ENCODE results near the gene ASTN2.

Gene ASTN2

GRCh38 chr9:117104206-117104605, 310.7 kb downstream of the ASTN2 start:
- no peak overlapping the region for H3K4ac ChIP-seq (ENCODE audit: low read length)
- H3K4me1 ChIP-seq (ENCODE audit: control insufficient read depth in 2 of 2, insufficient read depth in 1 of 2, low read depth in 1 of 2, low read length in 2 of 2), result no peaks in the 10 kb centered on the region
- no peaks in the 10 kb centered on the region for H3K9me3 ChIP-seq (replicated peaks in 1 of 2; ENCODE audit: control insufficient read depth in 2 of 2, insufficient read depth in 1 of 2, low read depth in 1 of 2, low read length in 2 of 2)
- H3K9ac ChIP-seq (ENCODE audit: low read depth, low read length, poor library complexity), result no peak overlapping the region
- H3K27ac ChIP-seq (replicated peaks; ENCODE audit: low read length), result no peak overlapping the region
- no peak overlapping the region for H2AK5ac ChIP-seq (ENCODE audit: low read depth, low read length)
- H4K91ac ChIP-seq (ENCODE audit: low read depth, low read length, poor library complexity), result no peak overlapping the region
- H3K79me1 ChIP-seq (ENCODE audit: low read depth, low read length), result no peaks in the 10 kb centered on the region
- no peak for DNase-seq (ENCODE audit: low spot score)
- H2BK12ac ChIP-seq (ENCODE audit: low read length), result no peak overlapping the region
- H3K18ac ChIP-seq (ENCODE audit: low read length), result no peak overlapping the region
- H2BK120ac ChIP-seq (ENCODE audit: low read depth, low read length), result no peak overlapping the region
- H3K14ac ChIP-seq (ENCODE audit: low read length), result no peak overlapping the region
- no peaks in the 10 kb centered on the region for H3K36me3 ChIP-seq (replicated peaks in 1 of 2; ENCODE audit: control insufficient read depth in 2 of 2, insufficient read depth in 2 of 2, low read length in 2 of 2)
- no peak overlapping the region for H2BK15ac ChIP-seq (ENCODE audit: low read length)
- H2BK5ac ChIP-seq (ENCODE audit: low read length), result no peak overlapping the region
- no peaks in the 10 kb centered on the region for H3K27me3 ChIP-seq (ENCODE audit: control insufficient read depth in 3 of 3, insufficient read depth in 3 of 3, low read depth in 1 of 3, low read length in 3 of 3)
- no peak overlapping the region for H3K23ac ChIP-seq (ENCODE audit: low read depth, low read length, poor library complexity)
- no peak overlapping the region for H3K4me2 ChIP-seq (ENCODE audit: insufficient read depth, low read length, poor library complexity, severe bottlenecking)
- WGBS, 2 donors (ENCODE audit: extremely low coverage in 2 of 2, insufficient read length in 2 of 2, insufficient replicate concordance in 1 of 2), result no CpG with 5 or more reads among the region's 1 CpG
- no peak overlapping the region for H2AFZ ChIP-seq (ENCODE audit: low read length)
- no peak overlapping the region for H3K4me3 ChIP-seq (ENCODE audit: low read length in 2 of 2)
- no peak overlapping the region for H4K8ac ChIP-seq (ENCODE audit: low read depth, low read length)

DNA sequence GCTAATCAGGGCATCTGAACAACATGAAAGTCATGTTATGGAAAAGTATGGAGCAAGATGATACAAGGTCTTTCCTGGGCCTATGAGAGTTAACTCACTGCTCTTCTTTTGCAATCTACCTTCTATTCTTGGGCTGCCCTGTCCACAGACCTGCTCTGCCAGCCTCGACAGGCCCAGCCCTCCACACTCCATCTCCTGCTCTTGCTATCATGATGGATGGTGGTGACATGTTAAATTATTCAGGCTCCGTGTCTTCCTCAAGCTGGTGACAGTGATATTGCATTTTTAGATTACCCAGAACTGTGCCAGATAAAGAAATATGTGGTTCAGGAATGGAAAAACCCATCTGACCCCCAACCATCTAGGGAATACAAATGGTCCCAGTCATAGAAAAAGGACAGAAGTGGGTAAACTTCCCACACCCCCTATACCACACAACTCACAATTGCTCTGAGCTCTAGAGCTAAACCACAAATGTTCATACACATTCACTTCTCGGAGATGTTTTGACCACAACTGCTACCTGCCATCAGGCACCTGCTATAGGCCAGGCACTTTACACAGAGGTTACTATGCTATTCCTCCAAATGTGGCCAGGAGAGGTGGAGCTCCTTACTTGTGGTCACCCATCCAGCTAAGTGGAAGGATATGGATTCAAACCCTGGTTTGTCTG, 311.3 kb downstream of the ASTN2 start:
- Histone ChIP-seq H3K4me1 (ENCODE audit: control insufficient read depth in 2 of 2, insufficient read depth in 1 of 2, low read depth in 1 of 2, low read length in 2 of 2) (no peaks in the 10 kb centered on the region), H3K36me3 (replicated peaks in 1 of 2; ENCODE audit: control insufficient read depth in 2 of 2, insufficient read depth in 2 of 2, low read length in 2 of 2) (no peaks in the 10 kb centered on the region), H2AK5ac (ENCODE audit: low read depth, low read length) (no peak overlapping the region), H3K9ac (ENCODE audit: low read depth, low read length, poor library complexity) (no peak overlapping the region), H2BK5ac (ENCODE audit: low read length) (no peak overlapping the region), H3K18ac (ENCODE audit: low read length) (no peak overlapping the region), H3K23ac (ENCODE audit: low read depth, low read length, poor library complexity) (no peak overlapping the region), H2BK120ac (ENCODE audit: low read depth, low read length) (no peak overlapping the region), H2BK15ac (ENCODE audit: low read length) (no peak overlapping the region), H4K8ac (ENCODE audit: low read depth, low read length) (no peak overlapping the region), H3K79me1 (ENCODE audit: low read depth, low read length) (no peaks in the 10 kb centered on the region), H4K91ac (ENCODE audit: low read depth, low read length, poor library complexity) (no peak overlapping the region), H3K9me3 (replicated peaks in 1 of 2; ENCODE audit: control insufficient read depth in 2 of 2, insufficient read depth in 1 of 2, low read depth in 1 of 2, low read length in 2 of 2) (no peaks in the 10 kb centered on the region), H3K4me2 (ENCODE audit: insufficient read depth, low read length, poor library complexity, severe bottlenecking) (no peak overlapping the region), H2BK12ac (ENCODE audit: low read length) (no peak overlapping the region), H3K27me3 (ENCODE audit: control insufficient read depth in 3 of 3, insufficient read depth in 3 of 3, low read depth in 1 of 3, low read length in 3 of 3) (no peaks in the 10 kb centered on the region), H3K27ac (replicated peaks; ENCODE audit: low read length) (no peak overlapping the region), H3K4me3 (ENCODE audit: low read length in 2 of 2) (no peak overlapping the region), H3K4ac (ENCODE audit: low read length) (no peak overlapping the region), H2AFZ (ENCODE audit: low read length) (no peak overlapping the region), H3K14ac (ENCODE audit: low read length) (no peak overlapping the region)
- no CpG with 5 or more reads among the region's 3 CpGs for whole genome bisulfite sequencing, 2 donors (ENCODE audit: extremely low coverage in 2 of 2, insufficient read length in 2 of 2, insufficient replicate concordance in 1 of 2)
- DNase-seq (ENCODE audit: low spot score), result no peak

DNA sequence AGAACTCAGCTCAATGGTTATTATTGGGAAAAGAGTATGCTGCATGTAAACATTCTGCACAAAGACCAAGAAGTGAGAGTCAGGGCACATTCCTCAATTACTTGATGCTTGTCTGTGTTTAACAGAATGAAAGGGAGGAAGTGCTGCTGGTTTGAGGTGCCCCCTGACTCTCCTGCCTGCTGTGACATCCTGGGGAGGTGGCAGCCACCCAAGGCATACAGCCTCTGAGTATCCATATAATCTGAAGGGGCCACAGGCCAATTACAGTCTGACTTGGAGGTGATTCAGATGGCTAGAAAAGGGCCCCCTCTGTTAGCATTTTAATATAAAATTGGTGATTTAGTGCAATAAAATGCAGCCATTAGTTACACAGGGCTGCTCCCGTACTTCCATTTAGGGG, 313.8 kb downstream of the ASTN2 start:
- Histone ChIP-seq H3K27ac (replicated peaks; ENCODE audit: low read length) (no peak overlapping the region), H3K4ac (ENCODE audit: low read length) (no peak overlapping the region)

GRCh38 chr9:117098331-117098730, 316.5 kb downstream of the ASTN2 start:
- Histone ChIP-seq H3K27ac (replicated peaks; ENCODE audit: low read length) (no peak overlapping the region), H3K18ac (ENCODE audit: low read length) (no peak overlapping the region), H3K14ac (ENCODE audit: low read length) (no peak overlapping the region), H3K27me3 (ENCODE audit: control insufficient read depth in 3 of 3, insufficient read depth in 3 of 3, low read depth in 1 of 3, low read length in 3 of 3) (no peaks in the 10 kb centered on the region), H3K4me1 (ENCODE audit: control insufficient read depth in 2 of 2, insufficient read depth in 1 of 2, low read depth in 1 of 2, low read length in 2 of 2) (peaks cover 0 to 3% of the 10 kb centered on the region in 2 donors), H3K4ac (ENCODE audit: low read length) (no peak overlapping the region), H3K79me1 (ENCODE audit: low read depth, low read length) (no peaks in the 10 kb centered on the region), H4K91ac (ENCODE audit: low read depth, low read length, poor library complexity) (no peak overlapping the region), H2BK5ac (ENCODE audit: low read length) (no peak overlapping the region), H2BK15ac (ENCODE audit: low read length) (no peak overlapping the region), H2BK120ac (ENCODE audit: low read depth, low read length) (no peak overlapping the region), H3K36me3 (replicated peaks in 1 of 2; ENCODE audit: control insufficient read depth in 2 of 2, insufficient read depth in 2 of 2, low read length in 2 of 2) (no peaks in the 10 kb centered on the region), H3K4me3 (ENCODE audit: low read length in 2 of 2) (no peak overlapping the region), H4K8ac (ENCODE audit: low read depth, low read length) (no peak overlapping the region), H2BK12ac (ENCODE audit: low read length) (no peak overlapping the region), H2AK5ac (ENCODE audit: low read depth, low read length) (no peak overlapping the region), H2AFZ (ENCODE audit: low read length) (no peak overlapping the region), H3K4me2 (ENCODE audit: insufficient read depth, low read length, poor library complexity, severe bottlenecking) (no peak overlapping the region), H3K23ac (ENCODE audit: low read depth, low read length, poor library complexity) (no peak overlapping the region), H3K9me3 (replicated peaks in 1 of 2; ENCODE audit: control insufficient read depth in 2 of 2, insufficient read depth in 1 of 2, low read depth in 1 of 2, low read length in 2 of 2) (no peaks in the 10 kb centered on the region), H3K9ac (ENCODE audit: low read depth, low read length, poor library complexity) (no peak overlapping the region)
- WGBS, 2 donors (ENCODE audit: extremely low coverage in 2 of 2, insufficient read length in 2 of 2, insufficient replicate concordance in 1 of 2), result no CpG with 5 or more reads among the region's 3 CpGs
- no peak for DNase-seq (ENCODE audit: low spot score)

More for the DNA sequence above, 313.8 kb downstream of the ASTN2 start:
- DNase-seq (ENCODE audit: low spot score), result no peak
- Histone ChIP-seq H3K4me1 (ENCODE audit: control insufficient read depth in 2 of 2, insufficient read depth in 1 of 2, low read depth in 1 of 2, low read length in 2 of 2) (no peaks in the 10 kb centered on the region), H3K27me3 (ENCODE audit: control insufficient read depth in 3 of 3, insufficient read depth in 3 of 3, low read depth in 1 of 3, low read length in 3 of 3) (no peaks in the 10 kb centered on the region), H3K23ac (ENCODE audit: low read depth, low read length, poor library complexity) (no peak overlapping the region), H2BK5ac (ENCODE audit: low read length) (no peak overlapping the region), H2AFZ (ENCODE audit: low read length) (no peak overlapping the region), H4K91ac (ENCODE audit: low read depth, low read length, poor library complexity) (no peak overlapping the region), H2BK12ac (ENCODE audit: low read length) (no peak overlapping the region), H3K79me1 (ENCODE audit: low read depth, low read length) (no peaks in the 10 kb centered on the region), H2AK5ac (ENCODE audit: low read depth, low read length) (no peak overlapping the region), H3K4me2 (ENCODE audit: insufficient read depth, low read length, poor library complexity, severe bottlenecking) (no peak overlapping the region), H2BK15ac (ENCODE audit: low read length) (no peak overlapping the region), H4K8ac (ENCODE audit: low read depth, low read length) (no peak overlapping the region), H3K18ac (ENCODE audit: low read length) (no peak overlapping the region), H3K9me3 (replicated peaks in 1 of 2; ENCODE audit: control insufficient read depth in 2 of 2, insufficient read depth in 1 of 2, low read depth in 1 of 2, low read length in 2 of 2) (no peaks in the 10 kb centered on the region), H3K14ac (ENCODE audit: low read length) (no peak overlapping the region), H3K9ac (ENCODE audit: low read depth, low read length, poor library complexity) (no peak overlapping the region), H3K36me3 (replicated peaks in 1 of 2; ENCODE audit: control insufficient read depth in 2 of 2, insufficient read depth in 2 of 2, low read length in 2 of 2) (no peaks in the 10 kb centered on the region), H2BK120ac (ENCODE audit: low read depth, low read length) (no peak overlapping the region), H3K4me3 (ENCODE audit: low read length in 2 of 2) (no peak overlapping the region)
- WGBS, 2 donors (ENCODE audit: extremely low coverage in 2 of 2, insufficient read length in 2 of 2, insufficient replicate concordance in 1 of 2), result no CpG with 5 or more reads among the region's 1 CpG
